IPS DF 4.7 (cell line): Measurements from ENCODE around the gene DRAXIN.

ENCODE experiments used
- DNase-seq: peaks from one replicate; pipeline ENCODE4 v3.0.0-alpha.2; 2013; ENCODE audit warnings: low spot score; ENCODE audit errors: extremely low read depth

Gene DRAXIN

GRCh38 chr1:11735854-11736745, 44.6 kb downstream of the DRAXIN start, which contains the start of gene AGTRAP:
Gene AGTRAP (plus strand): TSS chr1:11736136. CDS start chr1:11736209, 73 bp downstream.
- DNase-seq: no peak

GRCh38 chr1:11736746-11737639, 45.5 kb downstream of the DRAXIN start:
- no peak for DNase-seq

GRCh38 chr1:11738096-11738495, 46.6 kb downstream of the DRAXIN start:
- DNase-seq: no peak

GRCh38 chr1:11738783-11739182, 47.3 kb downstream of the DRAXIN start:
- no peak for DNase-seq

- DNase-seq: no peak
These were observed 49.0 kb downstream of the DRAXIN start for GRCh38 chr1:11740258-11741192.

- DNase-seq: no peak
These were observed 50.0 kb downstream of the DRAXIN start for GRCh38 chr1:11741482-11741881.

GRCh38 chr1:11741919-11742558, 50.5 kb downstream of the DRAXIN start:
- no peak for DNase-seq

- DNase-seq: no peak
These were observed 52.8 kb downstream of the DRAXIN start for GRCh38 chr1:11744287-11744686.

- DNase-seq: no peak
These were observed 54.6 kb downstream of the DRAXIN start for GRCh38 chr1:11746092-11746491.

- no peak for DNase-seq
These were observed 55.4 kb downstream of the DRAXIN start for GRCh38 chr1:11746795-11747487.

- no peak for DNase-seq
These were observed 57.0 kb downstream of the DRAXIN start for GRCh38 chr1:11748294-11749202.

- no peak for DNase-seq
These were observed 57.7 kb downstream of the DRAXIN start for GRCh38 chr1:11749203-11749689.

- no peak for DNase-seq
These were observed 58.5 kb downstream of the DRAXIN start for GRCh38 chr1:11749996-11750395.

GRCh38 chr1:11751087-11751486, 59.6 kb downstream of the DRAXIN start:
- no peak for DNase-seq

- no peak for DNase-seq
These were observed 61.0 kb downstream of the DRAXIN start for GRCh38 chr1:11752359-11753088.

GRCh38 chr1:11753555-11754208, 62.2 kb downstream of the DRAXIN start:
- no peak for DNase-seq

GRCh38 chr1:11757047-11757446, 65.5 kb downstream of the DRAXIN start:
- DNase-seq: no peak
